Measurements from ENCODE around the gene KLHL28.

The KLHL28 gene

DNA sequence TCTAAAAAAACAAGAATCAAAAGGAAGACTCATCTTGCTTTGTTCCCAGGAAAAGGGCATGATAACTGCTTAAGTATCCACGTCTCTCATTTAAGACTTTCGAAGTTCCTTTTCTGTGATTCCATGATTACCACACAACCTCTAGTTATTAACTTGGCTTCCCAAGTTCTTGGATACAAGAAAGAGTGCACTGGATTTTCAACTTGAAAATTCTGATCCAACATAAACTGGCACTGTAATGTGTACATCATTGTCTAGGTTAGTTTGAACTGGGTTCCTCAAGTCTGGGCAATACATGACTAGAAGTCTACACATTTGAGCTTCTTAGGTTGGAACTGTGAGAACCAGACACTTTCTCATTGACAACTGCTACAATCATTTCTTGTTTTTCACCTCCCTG, 1.6 kb downstream of the KLHL28 start:
- DNase-seq: peak; percentile 16 to 22

DNA sequence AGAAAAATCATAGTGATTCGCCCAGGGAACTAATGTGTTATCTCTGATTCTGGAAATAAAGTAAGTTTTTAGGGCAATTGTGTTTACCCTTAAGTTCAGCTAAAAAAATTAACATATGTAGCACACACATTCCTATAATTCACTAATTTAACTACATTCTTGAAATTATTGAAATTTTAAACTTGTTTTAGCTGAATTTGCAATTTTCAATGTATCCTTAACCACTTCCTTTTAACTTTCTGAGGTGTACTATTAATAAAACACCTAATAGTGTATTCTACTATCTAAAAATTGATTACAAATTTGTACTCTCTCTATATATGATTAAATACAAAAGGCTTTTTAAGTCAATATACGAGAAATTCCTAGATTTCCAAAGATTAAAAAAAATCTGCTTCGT, 2.2 kb downstream of the KLHL28 start:
- DNase-seq: no peak

- DNase-seq: no peak
Observed at GRCh38 chr14:44956866-44957265, 4.9 kb downstream of the KLHL28 start.

GRCh38 chr14:44955528-44955927, 6.2 kb downstream of the KLHL28 start:
- no peak for DNase-seq

- no peak for DNase-seq
Observed at GRCh38 chr14:44954750-44955149, 7.0 kb downstream of the KLHL28 start.

GRCh38 chr14:44952391-44953110, 9.2 kb downstream of the KLHL28 start:
- DNase-seq: no peak

DNA sequence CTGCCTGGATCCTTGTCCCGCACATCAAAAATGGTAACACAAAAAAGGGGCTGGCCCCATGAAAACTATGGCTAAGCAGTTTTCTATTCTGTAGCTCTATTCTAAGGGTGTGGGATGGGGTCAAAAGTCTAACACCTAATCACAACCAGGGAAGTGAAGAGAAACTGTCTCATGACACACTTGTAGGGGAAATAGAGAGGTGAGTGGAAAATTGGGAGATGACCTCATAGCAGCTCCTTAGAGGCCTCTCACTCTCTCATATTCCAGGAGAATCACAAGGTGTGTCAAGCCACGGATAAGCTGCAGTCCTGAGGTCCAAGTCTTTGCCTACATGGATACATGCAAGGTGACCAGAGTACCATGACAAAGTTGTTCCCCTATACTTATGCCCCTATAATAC, 10.7 kb downstream of the KLHL28 start:
- DNase-seq: no peak

DNA sequence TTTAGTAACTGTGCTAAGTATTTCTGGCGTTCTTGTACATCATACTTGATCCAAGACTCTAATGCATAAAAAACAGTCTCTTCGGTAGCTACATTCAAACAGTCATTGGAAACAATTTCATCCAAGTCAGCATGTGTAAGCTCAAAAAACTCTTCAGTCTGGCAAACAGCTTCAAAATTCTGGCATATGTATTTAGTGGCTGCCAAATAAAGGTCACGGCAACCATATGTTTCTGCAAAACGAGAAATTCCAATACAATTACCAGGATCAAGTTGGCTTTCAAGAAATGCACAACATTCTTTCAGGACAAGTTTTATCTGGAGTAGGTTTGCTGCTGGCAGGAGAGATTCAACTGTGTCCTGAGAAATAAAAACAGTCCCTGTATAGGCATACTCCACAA, 16.5 kb downstream of the KLHL28 start:
- DNase-seq: no peak

DNA sequence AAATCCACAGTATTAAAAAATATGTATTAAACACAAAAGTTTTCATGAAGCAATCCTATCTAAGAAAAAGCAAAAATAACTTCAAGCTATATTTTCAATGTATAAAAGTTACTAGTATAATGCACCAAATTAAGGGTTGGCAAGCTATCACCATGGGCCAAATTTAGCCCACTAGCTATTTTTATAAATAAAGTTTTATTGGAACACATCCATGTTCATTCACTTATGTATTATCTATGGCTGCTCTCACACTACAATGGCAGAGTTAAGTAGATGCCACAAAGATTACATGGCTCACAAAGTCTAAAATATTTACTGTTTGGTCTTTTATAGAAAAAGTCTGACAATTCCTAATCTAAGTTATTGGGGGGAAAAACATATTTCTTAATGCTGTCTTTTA, 17.6 kb downstream of the KLHL28 start:
- no peak for DNase-seq

DNA sequence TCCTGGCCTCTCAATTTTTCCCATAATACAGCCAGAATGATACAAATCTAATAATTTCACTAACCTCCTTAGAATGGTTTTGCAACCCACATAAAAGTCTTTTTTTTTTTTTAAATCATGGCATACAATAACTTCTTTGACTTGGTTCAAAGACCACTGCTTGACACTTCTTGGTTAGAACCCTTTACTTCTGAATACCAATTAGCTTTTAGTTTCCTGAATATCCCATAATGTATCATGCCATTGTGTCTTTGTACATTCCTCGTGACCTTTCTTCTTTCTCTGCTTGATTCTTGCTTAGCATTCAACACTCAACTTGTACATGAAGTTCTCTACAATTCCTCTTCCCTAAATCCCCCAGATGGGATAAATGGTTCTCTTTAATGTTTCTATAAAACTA, 19.3 kb downstream of the KLHL28 start:
- DNase-seq: no peak

GRCh38 chr14:44941591-44941990, 20.2 kb downstream of the KLHL28 start:
- no peak for DNase-seq

GRCh38 chr14:44940944-44941343, 20.8 kb downstream of the KLHL28 start:
- no peak for DNase-seq

GRCh38 chr14:44940211-44940610, 21.5 kb downstream of the KLHL28 start:
- DNase-seq: no peak

- DNase-seq: no peak
Observed at GRCh38 chr14:44937547-44937946, 24.2 kb downstream of the KLHL28 start.

- DNase-seq: no peak
Observed at GRCh38 chr14:44935155-44935554, 26.6 kb downstream of the KLHL28 start.

- no peak for DNase-seq
Observed at GRCh38 chr14:44928793-44929192, 33.0 kb downstream of the KLHL28 start.

GRCh38 chr14:44914849-44915248, 46.9 kb downstream of the KLHL28 start:
- DNase-seq: no peak

GRCh38 chr14:44912041-44912869, 49.5 kb downstream of the KLHL28 start:
- DNase-seq: no peak

DNA sequence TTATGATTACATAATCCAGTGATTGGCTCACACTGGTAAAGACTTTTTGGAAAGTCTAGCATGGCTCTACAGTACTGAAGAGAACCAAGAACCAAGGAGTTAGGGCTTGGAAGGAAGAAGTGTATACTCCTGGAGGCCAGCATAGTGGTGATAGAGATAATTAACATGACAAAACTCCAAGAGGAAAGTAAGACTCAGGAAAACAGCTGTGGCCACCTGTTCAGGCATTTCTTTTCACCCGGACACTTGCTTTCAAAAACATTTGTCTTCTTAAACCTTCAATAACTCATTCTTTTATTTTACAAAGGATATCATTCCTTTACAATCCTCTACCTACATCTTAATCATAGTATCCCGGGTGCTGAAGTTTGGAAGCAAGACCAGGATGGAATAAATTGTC, 50.9 kb downstream of the KLHL28 start:
- DNase-seq: no peak

GRCh38 chr14:44901696-44902095, 60.1 kb downstream of the KLHL28 start:
- DNase-seq: no peak

DNA sequence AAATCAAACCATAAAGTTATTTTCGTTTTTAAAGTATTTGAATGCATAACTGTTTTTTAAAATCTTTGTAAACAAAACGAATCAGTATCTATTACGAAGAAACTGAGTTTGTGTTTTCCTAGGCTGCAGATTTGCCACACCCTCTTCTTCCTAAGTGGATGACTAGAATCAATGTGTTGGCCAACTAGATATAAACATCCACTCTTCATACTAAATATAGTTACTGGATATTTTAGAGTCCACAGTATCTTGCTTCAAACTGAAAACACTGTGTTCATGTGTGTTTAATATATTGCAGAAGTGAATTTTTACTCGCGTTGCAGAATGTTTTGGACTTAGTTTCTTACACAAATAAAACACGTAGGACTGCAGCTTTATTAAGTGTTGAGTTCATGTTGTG, 63.2 kb downstream of the KLHL28 start:
- DNase-seq: no peak

DNA sequence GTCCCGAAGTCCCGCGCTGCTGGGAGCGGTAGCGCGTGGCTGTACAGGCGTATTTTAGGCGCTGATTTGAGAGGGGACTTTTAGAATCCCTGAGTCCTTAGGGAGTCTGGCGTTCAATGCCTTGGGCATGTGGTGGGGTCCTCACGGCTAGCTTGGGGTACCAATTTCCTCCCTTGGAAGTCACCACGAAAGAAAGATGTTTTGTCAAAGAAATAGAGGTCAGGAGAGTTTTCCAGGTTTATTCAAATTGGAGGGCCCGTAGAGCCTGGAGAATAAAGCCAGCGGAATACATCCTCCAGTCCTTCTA, 63.9 kb downstream of the KLHL28 start:
- DNase-seq: peak; percentile 67 to 72

- DNase-seq: peak; percentile 90 to 95
Observed at GRCh38 chr14:44897041-44897844, 64.5 kb downstream of the KLHL28 start.
